HepG2 (cell line): ENCODE results near the gene IRX3. TPM values are rescaled to one million over a fixed set of nuclear protein-coding genes. Genes with fewer than 3 reads are reported as not detected.

Experiments used
- ATF7-NPFF ChIP-seq: sonication (generic); formaldehyde crosslinking; IDR thresholded peaks from 2 replicates; pipeline ENCODE4 v1.8.1; 2023; ENCODE audit warnings: mild to moderate bottlenecking, low read depth, missing genetic modification reagents, moderate library complexity
- ATRX ChIP-seq: sonication (generic); formaldehyde crosslinking; IDR thresholded peaks from 2 replicates; pipeline ENCODE4 v1.4.0; 2020; ENCODE audit warnings: missing genetic modification reagents, borderline replicate concordance
- FOXP4 ChIP-seq: sonication (generic); formaldehyde crosslinking; IDR thresholded peaks from 2 replicates; pipeline ENCODE4 v1.4.0; 2020; ENCODE audit warnings: missing genetic modification reagents
- HES4 ChIP-seq: sonication (generic); formaldehyde crosslinking; IDR thresholded peaks from 2 replicates; pipeline ENCODE4 v1.9.0; 2021; ENCODE audit warnings: mild to moderate bottlenecking, missing genetic modification reagents, borderline replicate concordance
- MLLT10 ChIP-seq: sonication (generic); formaldehyde crosslinking; IDR thresholded peaks from 2 replicates; pipeline ENCODE4 v1.4.0; 2020; ENCODE audit warnings: missing genetic modification reagents
- NFATC3 ChIP-seq: sonication (generic); formaldehyde crosslinking; IDR thresholded peaks from 2 replicates; pipeline ENCODE4 v1.5.1; 2020; ENCODE audit warnings: mild to moderate bottlenecking, missing genetic modification reagents
- NFIB ChIP-seq: sonication (generic); formaldehyde crosslinking; IDR thresholded peaks from 2 replicates; pipeline ENCODE4 v1.9.0; 2021; ENCODE audit warnings: missing genetic modification reagents, mild to moderate bottlenecking, borderline replicate concordance
- PHF8 ChIP-seq: sonication (generic); formaldehyde crosslinking; IDR thresholded peaks from 2 replicates; pipeline ENCODE4 v1.5.0; 2020; ENCODE audit warnings: missing genetic modification reagents
- REPIN1 ChIP-seq: sonication (generic); formaldehyde crosslinking; IDR thresholded peaks from 2 replicates; pipeline ENCODE4 v1.8.0; 2022; ENCODE audit warnings: missing genetic modification reagents, low read depth, mild to moderate bottlenecking, borderline replicate concordance
- SKI ChIP-seq: fragments of 450-650 bp; IDR thresholded peaks from one replicate; pipeline ENCODE4 v1.6.1; 2018; ENCODE audit warnings: mild to moderate bottlenecking; ENCODE audit not compliant: partially characterized antibody
- ZBTB26 ChIP-seq: IDR thresholded peaks from 2 replicates; pipeline ENCODE4 v1.6.1; 2016; ENCODE audit warnings: missing compliant biosample characterization, missing genetic modification reagents, borderline replicate concordance
- ZGPAT ChIP-seq: IDR thresholded peaks from 2 replicates; pipeline ENCODE4 v1.6.1; 2016; ENCODE audit warnings: mild to moderate bottlenecking
- ZNF142 ChIP-seq: sonication (generic); formaldehyde crosslinking; IDR thresholded peaks from 2 replicates; pipeline ENCODE4 v1.4.0; 2020; ENCODE audit warnings: missing genetic modification reagents
- ZNF382 ChIP-seq: sonication (generic); formaldehyde crosslinking; IDR thresholded peaks from 2 replicates; pipeline ENCODE4 v1.5.0; 2020; ENCODE audit warnings: missing genetic modification reagents, mild to moderate bottlenecking, borderline replicate concordance
- ZNF605 ChIP-seq: sonication (generic); formaldehyde crosslinking; IDR thresholded peaks from 2 replicates; pipeline ENCODE4 v1.8.0; 2022; ENCODE audit warnings: mild to moderate bottlenecking, missing genetic modification reagents
- ZNF644 ChIP-seq: IDR thresholded peaks from 2 replicates; pipeline ENCODE4 v1.6.1; 2016; ENCODE audit warnings: low read depth
- polyA plus RNA-seq, 8 experiments: library from polyadenylated mRNA; depleted of rRNA in 3 of 8; stranded (reverse) in 7 of 8; unstranded in 1 of 8; fragments of >200 nt; fragmentation: Illumina TruSeq in 4 of 8; extraction: Trizol in 4 of 8; gene quantifications; 2 replicates each; pipeline versions ENCODE4 v1.2.1 to v1.2.3, GENCODE V29; 2011 to 2016; ENCODE audit warnings: low read depth in 4 of 8, missing spikeins in 1 of 8, mixed read lengths in 1 of 8; ENCODE audit not compliant: insufficient read depth in 1 of 8
- total RNA-seq, 5 experiments: library from RNA; depleted of rRNA; stranded (reverse); fragments of >200 nt; fragmentation: Illumina TruSeq; extraction: Trizol; gene quantifications; 2 replicates each; pipeline ENCODE4 v1.2.3, GENCODE V29; 2016; ENCODE audit warnings: low read depth in 1 of 5
- TF ChIP-seq, protein P1 (sequence below): sonication (generic); formaldehyde crosslinking; conservative IDR thresholded peaks from 2 replicates; pipeline ENCODE4 v1.8.0; 2022; ENCODE audit warnings: mild to moderate bottlenecking, moderate library complexity, missing genetic modification reagents

Gene IRX3
- total and polyA plus RNA-seq, 2 of the 13 experiments (the other 11 are each of a cell fraction or from before 2014, with no cell fraction given): 9.2 to 16.4 TPM

DNA sequence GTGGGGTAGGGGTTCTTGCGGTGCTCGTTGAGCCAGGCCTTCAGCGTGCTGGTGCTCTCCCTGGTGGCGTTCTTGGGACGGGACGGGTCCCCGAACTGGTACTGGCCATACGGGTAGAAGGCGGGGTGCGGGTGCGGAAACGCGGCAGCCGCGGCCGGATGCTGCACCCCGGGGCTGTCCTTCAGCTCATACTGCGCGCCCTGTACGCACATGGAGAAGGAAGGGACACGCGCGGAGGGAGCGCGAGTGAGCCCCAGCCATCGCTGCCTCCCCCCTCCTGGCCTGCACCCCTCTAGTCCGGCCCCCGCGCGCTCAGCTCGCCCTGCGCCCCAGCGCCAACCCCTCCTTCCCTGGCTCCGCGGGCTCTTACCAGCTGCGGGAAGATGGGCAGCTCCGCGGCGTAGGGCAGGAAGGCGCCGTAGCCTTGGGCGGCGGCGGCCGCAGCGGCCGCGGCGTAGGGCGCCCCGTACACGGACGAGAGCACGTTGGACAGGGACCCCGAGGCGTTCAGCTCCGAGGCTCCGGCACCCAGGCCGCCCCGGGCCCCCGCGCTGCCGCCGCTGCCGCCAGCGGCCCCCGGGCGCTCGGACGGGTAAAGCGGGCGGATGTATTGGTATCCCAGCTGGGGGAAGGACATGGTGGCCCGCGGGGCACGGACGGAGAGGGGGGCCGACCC, 1.0 kb downstream of the IRX3 start (continued):
- TF ChIP-seq ZBTB26 (CRISPR knock-in tag) (no peak), ZNF382 (CRISPR knock-in tag) (no peak), MLLT10 (no peak), ZNF644 (no peak), NFIB (CRISPR knock-in tag) (no peak), ZNF605 (CRISPR knock-in tag) (no peak), ZGPAT (CRISPR knock-in tag) (peak; percentile 58; the same call in 1 of the 2 replicates), ZNF142 (peak; percentile 8; the same call in 1 of the 2 replicates), HES4 (CRISPR knock-in tag) (no peak), SKI (no peak), ATF7-NPFF (CRISPR knock-in tag) (peak; percentile 60), ATRX (CRISPR knock-in tag) (no peak), REPIN1 (CRISPR knock-in tag) (no peak), PHF8 (CRISPR knock-in tag) (peak; percentile 58), NFATC3 (CRISPR knock-in tag) (no peak), FOXP4 (CRISPR knock-in tag) (no peak)
- TF ChIP-seq, protein P1, sequence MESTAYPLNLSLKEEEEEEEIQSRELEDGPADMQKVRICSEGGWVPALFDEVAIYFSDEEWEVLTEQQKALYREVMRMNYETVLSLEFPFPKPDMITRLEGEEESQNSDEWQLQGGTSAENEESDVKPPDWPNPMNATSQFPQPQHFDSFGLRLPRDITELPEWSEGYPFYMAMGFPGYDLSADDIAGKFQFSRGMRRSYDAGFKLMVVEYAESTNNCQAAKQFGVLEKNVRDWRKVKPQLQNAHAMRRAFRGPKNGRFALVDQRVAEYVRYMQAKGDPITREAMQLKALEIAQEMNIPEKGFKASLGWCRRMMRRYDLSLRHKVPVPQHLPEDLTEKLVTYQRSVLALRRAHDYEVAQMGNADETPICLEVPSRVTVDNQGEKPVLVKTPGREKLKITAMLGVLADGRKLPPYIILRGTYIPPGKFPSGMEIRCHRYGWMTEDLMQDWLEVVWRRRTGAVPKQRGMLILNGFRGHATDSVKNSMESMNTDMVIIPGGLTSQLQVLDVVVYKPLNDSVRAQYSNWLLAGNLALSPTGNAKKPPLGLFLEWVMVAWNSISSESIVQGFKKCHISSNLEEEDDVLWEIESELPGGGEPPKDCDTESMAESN (CRISPR knock-in tag): peak; percentile 15; the same call in 1 of the 2 replicates
